Common myeloid progenitor, CD34-positive (primary cell): ENCODE data around the gene ZNF516.

Source experiments
- CTCF ChIA-PET: fragments of 350-600 bp; sonication (Branson Sonifier 250); formaldehyde crosslinking; loops from one replicate; lab custom pipeline; 2021; ENCODE audit warnings: antibody characterized with exemption; lab: Charles Lee
- POLR2A ChIA-PET: fragments of 350-600 bp; sonication (Branson Sonifier 250); formaldehyde crosslinking; loops from one replicate; lab custom pipeline; 2021; ENCODE audit warnings: antibody characterized with exemption; lab: Charles Lee
- DNase-seq, 3 donors: peaks; one replicate each; pipeline versions ENCODE4 v3.0.0 to v3.0.0-alpha.2; 2013
- H3K27ac ChIP-seq, 2 experiments: 1 replicate in 1 of 2; 2 replicates in 1 of 2; pipeline ENCODE4 v1.7.0; 2013; ENCODE audit warnings: inconsistent platforms in 2 of 2, low read length in 2 of 2, mild to moderate bottlenecking in 2 of 2, low read depth in 1 of 2, moderate library complexity in 1 of 2; ENCODE audit not compliant: severe bottlenecking in 2 of 2, insufficient read depth in 1 of 2, poor library complexity in 1 of 2
- H3K27me3 ChIP-seq, 5 experiments: replicated peaks in 2 of 5; 1 replicate in 3 of 5; 2 replicates in 2 of 5; pipeline versions ENCODE4 v1.6.1 to v1.7.0; 2013; ENCODE audit warnings: low read length in 4 of 5, mild to moderate bottlenecking in 2 of 5, moderate library complexity in 2 of 5, inconsistent platforms in 1 of 5; ENCODE audit not compliant: insufficient read depth in 5 of 5, control insufficient read depth in 4 of 5
- H3K36me3 ChIP-seq, 4 experiments: 1 replicate in 2 of 4; 2 replicates in 2 of 4; pipeline versions ENCODE4 v1.6.1 to v1.7.0; 2013; ENCODE audit warnings: low read length in 3 of 4, control low read depth in 1 of 4, mild to moderate bottlenecking in 1 of 4; ENCODE audit not compliant: control insufficient read depth in 4 of 4, insufficient read depth in 4 of 4
- H3K4me1 ChIP-seq, 4 experiments: 1 replicate in 3 of 4; 2 replicates in 1 of 4; pipeline versions ENCODE4 v1.6.1 to v1.7.1; 2013; ENCODE audit warnings: low read length in 3 of 4, mild to moderate bottlenecking in 3 of 4, control low read depth in 1 of 4, inconsistent platforms in 1 of 4, moderate library complexity in 1 of 4; ENCODE audit not compliant: control insufficient read depth in 4 of 4, insufficient read depth in 4 of 4; ENCODE audit errors: control extremely low read depth in 1 of 4
- H3K4me3 ChIP-seq, 7 experiments: 1 replicate in 4 of 7; 2 replicates in 3 of 7; pipeline versions ENCODE4 v1.5.1 to v1.7.0; 2013; ENCODE audit warnings: mild to moderate bottlenecking in 7 of 7, low read length in 6 of 7, moderate library complexity in 6 of 7, inconsistent platforms in 2 of 7, low read depth in 2 of 7, control low read depth in 1 of 7; ENCODE audit not compliant: insufficient read depth in 4 of 7, control insufficient read depth in 1 of 7; ENCODE audit errors: extremely low read depth in 1 of 7
- H3K9me3 ChIP-seq, 5 experiments: 1 replicate in 4 of 5; 2 replicates in 1 of 5; pipeline versions ENCODE4 v1.6.1 to v1.7.1; 2013; ENCODE audit warnings: low read length in 4 of 5, mild to moderate bottlenecking in 2 of 5, inconsistent platforms in 1 of 5, low read depth in 1 of 5, moderate library complexity in 1 of 5; ENCODE audit not compliant: control insufficient read depth in 4 of 5, insufficient read depth in 2 of 5; ENCODE audit errors: control extremely low read depth in 1 of 5
- WGBS: methylation state at CpG from one replicate; pipeline ENCODE4 v1.1.5; 2013; ENCODE audit not compliant: insufficient coverage; 5-methylcytosine and 5-hydroxymethylcytosine counted together

The ZNF516 gene

GRCh38 chr18:76486574-76486973 lies 8.5 kb downstream of the ZNF516 start:
- peaks cover 17 to 70% (median 35%) of the 10 kb centered on the region in 4 experiments for H3K4me1 ChIP-seq
- no peaks in the 10 kb centered on the region for H3K9me3 ChIP-seq
- WGBS = no CpG with 5 or more reads among the region's 6 CpGs
- H3K27ac ChIP-seq = no peak overlapping the region
- ChIA-PET POLR2A (interaction anchor here (1.4 kb wide), 1 partner anchor 33 kb away, joined by 4 read pairs; no protein-coding TSS in a partner anchor), CTCF (interaction anchor here (0.9 kb wide), 1 partner anchor 12 kb away, joined by 4 read pairs; no protein-coding TSS in a partner anchor)
- H3K27me3 ChIP-seq = no peaks in the 10 kb centered on the region
- H3K4me3 ChIP-seq = no peak overlapping the region
- peaks cover 0 to 15% (median 2%) of the 10 kb centered on the region in 4 experiments for H3K36me3 ChIP-seq
- no peak for DNase-seq

DNA sequence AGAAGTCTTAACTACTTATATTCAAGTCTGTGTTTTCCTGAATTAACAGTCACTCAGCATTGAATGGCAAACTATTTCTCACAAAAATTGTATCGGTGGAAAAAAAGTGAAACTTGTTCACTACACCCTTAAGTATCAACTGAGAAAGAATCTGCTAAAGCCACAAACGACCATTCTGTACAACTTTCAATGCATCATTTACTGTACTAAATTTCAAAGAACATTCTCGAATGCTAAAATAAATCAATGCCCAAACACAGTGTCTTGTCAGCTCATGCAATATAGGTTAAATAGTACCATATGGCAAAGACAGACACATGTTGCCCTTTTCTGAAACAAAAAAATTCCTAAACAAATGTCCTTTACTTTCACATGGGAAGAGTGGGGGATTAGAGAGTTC lies 9.0 kb downstream of the ZNF516 start:
- H3K27ac ChIP-seq = no peak overlapping the region

DNA sequence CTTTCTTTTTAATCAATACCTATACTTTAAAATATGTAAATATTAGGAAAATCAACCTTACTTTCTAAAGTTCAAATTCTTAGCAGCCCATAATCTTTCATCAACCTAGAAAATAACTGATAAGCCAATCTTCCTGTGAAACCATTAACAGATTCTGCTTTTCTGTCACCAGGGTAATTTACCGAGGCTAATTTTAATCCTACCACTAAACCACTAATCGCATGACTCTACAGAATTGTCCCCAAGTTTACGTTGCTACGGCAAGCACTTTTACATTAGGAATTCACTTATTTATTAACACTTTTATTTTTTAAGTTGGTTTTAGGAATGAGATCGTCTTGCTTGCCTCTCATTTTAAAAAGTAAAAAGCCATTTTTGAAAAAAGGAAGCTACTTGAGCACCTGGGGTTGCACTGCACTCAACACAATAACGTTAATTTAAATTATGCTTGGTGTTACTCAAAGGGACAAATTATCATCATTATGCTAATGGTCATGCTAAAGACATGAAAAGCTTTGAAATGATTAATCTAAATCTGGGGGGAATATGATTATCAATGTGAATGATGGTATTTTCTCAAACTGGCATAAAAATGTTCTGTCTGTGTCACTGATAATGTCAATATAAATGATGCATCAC lies 10.2 kb downstream of the ZNF516 start:
- POLR2A ChIA-PET = no interaction called here
- peak overlapping the region in 1 of 2 experiments; percentile 28 for H3K27ac ChIP-seq
- 0% methylated on average over 4 of the region's 6 CpGs for WGBS
- peaks cover 11 to 61% (median 30%) of the 10 kb centered on the region in 4 experiments for H3K4me1 ChIP-seq
- DNase-seq = peak in 2 of 3 donors; percentile 66 to 70
- peak overlapping the region in 3 of 7 experiments; percentile 13 to 65 (median 15) for H3K4me3 ChIP-seq
- CTCF ChIA-PET = interaction anchor here (1.2 to 1.4 kb wide), 2 partner anchors 17 to 34 kb away, joined by 3 read pairs; no protein-coding TSS in a partner anchor
- H3K9me3 ChIP-seq = no peaks in the 10 kb centered on the region
- no peaks in the 10 kb centered on the region for H3K27me3 ChIP-seq
- H3K36me3 ChIP-seq = peaks cover 0 to 15% (median 2%) of the 10 kb centered on the region in 4 experiments

More for the DNA sequence above, 9.0 kb downstream of the ZNF516 start:
- ChIA-PET CTCF (no interaction called here), POLR2A (no interaction called here)
- Histone ChIP-seq H3K27me3 (no peaks in the 10 kb centered on the region), H3K4me1 (peaks cover 17 to 70% (median 35%) of the 10 kb centered on the region in 4 experiments), H3K9me3 (no peaks in the 10 kb centered on the region), H3K36me3 (peaks cover 0 to 15% (median 2%) of the 10 kb centered on the region in 4 experiments), H3K4me3 (no peak overlapping the region)
- WGBS = 85% methylated on average over 3 of the region's 3 CpGs
- no peak for DNase-seq

DNA sequence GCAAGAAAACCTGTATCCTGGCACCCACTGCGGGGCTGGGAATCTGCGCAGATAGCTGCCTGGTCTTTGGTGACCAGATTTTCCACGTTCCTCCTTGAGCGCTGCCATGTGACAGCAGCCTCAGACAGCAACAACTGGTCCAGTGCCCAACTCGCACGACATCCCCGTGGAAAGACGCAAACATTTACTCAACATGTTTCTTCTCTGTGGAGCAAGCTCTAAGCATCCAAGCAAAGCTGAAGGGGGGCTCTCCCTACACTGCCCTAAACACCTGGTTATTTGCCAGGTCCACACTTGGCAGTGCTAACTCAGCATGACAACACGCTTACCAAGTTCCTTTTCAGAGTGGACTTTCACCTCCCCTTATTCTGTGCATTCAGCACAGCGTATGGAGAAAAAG lies 11.3 kb downstream of the ZNF516 start:
- 95% methylated on average over 10 of the region's 10 CpGs for WGBS
- no peaks in the 10 kb centered on the region for H3K9me3 ChIP-seq
- H3K4me3 ChIP-seq = no peak overlapping the region
- peaks cover 0 to 15% (median 2%) of the 10 kb centered on the region in 4 experiments for H3K36me3 ChIP-seq
- POLR2A ChIA-PET = no interaction called here
- no peak for DNase-seq
- H3K27ac ChIP-seq = no peak overlapping the region
- H3K27me3 ChIP-seq = no peaks in the 10 kb centered on the region
- H3K4me1 ChIP-seq = peaks cover 15 to 59% (median 33%) of the 10 kb centered on the region in 4 experiments
- CTCF ChIA-PET = interaction anchor here (1.1 to 1.6 kb wide), 3 partner anchors 10 to 85 kb away, joined by 3 to 10 read pairs (median 7); no protein-coding TSS in a partner anchor

- Histone ChIP-seq H3K36me3 (peaks cover 0 to 15% (median 2%) of the 10 kb centered on the region in 4 experiments), H3K27me3 (no peaks in the 10 kb centered on the region), H3K4me3 (no peak overlapping the region), H3K4me1 (peaks cover 15 to 55% (median 32%) of the 10 kb centered on the region in 4 experiments), H3K9me3 (no peaks in the 10 kb centered on the region), H3K27ac (no peak overlapping the region)
- no peak for DNase-seq
- WGBS = 98% methylated on average over 14 of the region's 15 CpGs
- ChIA-PET CTCF (interaction anchor here (0.8 to 1.6 kb wide), 4 partner anchors 9 to 84 kb away, joined by 3 to 10 read pairs (median 5); no protein-coding TSS in a partner anchor), POLR2A (no interaction called here)
These were observed 11.9 kb downstream of the ZNF516 start for GRCh38 chr18:76482971-76483691.

- Histone ChIP-seq H3K4me3 (no peak overlapping the region), H3K4me1 (peaks cover 21 to 58% (median 39%) of the 10 kb centered on the region in 4 experiments), H3K36me3 (peaks cover 0 to 15% (median 2%) of the 10 kb centered on the region in 4 experiments), H3K9me3 (no peaks in the 10 kb centered on the region), H3K27me3 (no peaks in the 10 kb centered on the region), H3K27ac (no peak overlapping the region)
- WGBS = 96% methylated on average over 8 of the region's 13 CpGs
- CTCF ChIA-PET = interaction anchor here (0.8 to 3.2 kb wide), 8 partner anchors 8 to 228 kb away, joined by 3 to 17 read pairs (median 7); no protein-coding TSS in a partner anchor
- DNase-seq = no peak
- POLR2A ChIA-PET = no interaction called here
These were observed 12.8 kb downstream of the ZNF516 start for GRCh38 chr18:76482267-76482666.
